K562 (cell line): ENCODE measurements around the gene RBL1. TPM values are rescaled to one million over a fixed set of nuclear protein-coding genes. Genes with fewer than 3 reads are reported as not detected.

Experiments used
- ASH1L ChIP-seq: fragments of 450-650 bp; IDR thresholded peaks from 2 replicates; pipeline ENCODE4 v1.6.1; 2018; ENCODE audit warnings: borderline replicate concordance, mild to moderate bottlenecking, low read depth; ENCODE audit not compliant: partially characterized antibody
- FOXJ2 ChIP-seq: fragments of 200-800 bp; sonication (Bioruptor generic); IDR thresholded peaks from 2 replicates; pipeline ENCODE4 v1.6.1; 2016; ENCODE audit warnings: missing genetic modification characterization, missing compliant biosample characterization
- HDGF ChIP-seq: fragments of 450-650 bp; IDR thresholded peaks from 2 replicates; pipeline ENCODE4 v1.6.1; 2016
- HINFP ChIP-seq: fragments of 450-650 bp; conservative IDR thresholded peaks from 2 replicates; pipeline ENCODE4 v1.6.1; 2016; ENCODE audit warnings: missing genetic modification characterization, low read depth, mild to moderate bottlenecking, control low read depth, missing compliant biosample characterization
- MCM7 ChIP-seq, 2 experiments: fragments of 450-650 bp; IDR thresholded peaks; 2 replicates each; pipeline ENCODE4 v1.6.1; 2016 to 2018
- MEIS2 ChIP-seq: fragments of 450-650 bp; IDR thresholded peaks from 2 replicates; pipeline ENCODE4 v1.6.1; 2014; ENCODE audit warnings: mild to moderate bottlenecking; ENCODE audit not compliant: partially characterized antibody
- REST ChIP-seq, 2 experiments: fragments of 450-650 bp; formaldehyde crosslinking in 1 of 2; IDR thresholded peaks; 2 replicates each; pipeline versions ENCODE4 v1.4.0 to v1.6.1; 2014 to 2020; ENCODE audit warnings: mild to moderate bottlenecking in 2 of 2, borderline replicate concordance in 1 of 2, low read depth in 1 of 2
- TARDBP ChIP-seq: fragments of 450-650 bp; IDR thresholded peaks from 2 replicates; pipeline ENCODE4 v1.6.1; 2016
- ZBTB7A ChIP-seq: IDR thresholded peaks from 2 replicates; pipeline ENCODE4 v1.6.1; 2011; ENCODE audit warnings: low read depth, mild to moderate bottlenecking, low read length, moderate library complexity, borderline replicate concordance; ENCODE audit not compliant: control insufficient read depth
- ZFP30 ChIP-seq: fragments of 250-450 bp; sonication (Bioruptor Pico); IDR thresholded peaks from 2 replicates; pipeline ENCODE4 v1.8.0; 2022; ENCODE audit warnings: moderate library complexity, mild to moderate bottlenecking, inconsistent platforms, borderline replicate concordance
- ZFP36 ChIP-seq: fragments of 150-350 bp; IDR thresholded peaks from 2 replicates; pipeline ENCODE4 v1.6.1; 2018; ENCODE audit warnings: low read length, low read depth; ENCODE audit not compliant: partially characterized antibody
- ZNF12 ChIP-seq: sonication (generic); formaldehyde crosslinking; IDR thresholded peaks from 2 replicates; pipeline ENCODE4 v1.4.0; 2020; ENCODE audit warnings: mild to moderate bottlenecking, missing genetic modification reagents
- ZNF175 ChIP-seq: fragments of 200-800 bp; sonication (Bioruptor generic); IDR thresholded peaks from 2 replicates; pipeline ENCODE4 v1.6.1; 2016; ENCODE audit warnings: low read depth, mild to moderate bottlenecking, missing genetic modification characterization, missing compliant biosample characterization
- ZNF57 ChIP-seq: fragments of 450-650 bp; formaldehyde crosslinking; IDR thresholded peaks from 2 replicates; pipeline ENCODE4 v1.4.0; 2020; ENCODE audit warnings: mild to moderate bottlenecking, moderate library complexity
- ZNF77 ChIP-seq: fragments of 250-450 bp; sonication (Bioruptor Pico); IDR thresholded peaks from 2 replicates; pipeline ENCODE4 v1.5.0; 2020
- ZNF79 ChIP-seq: fragments of 250-450 bp; sonication (Bioruptor Pico); IDR thresholded peaks from 2 replicates; pipeline ENCODE4 v1.4.0; 2020; ENCODE audit warnings: low read depth, mild to moderate bottlenecking, moderate library complexity
- polyA plus RNA-seq, 8 experiments: library from polyadenylated mRNA; depleted of rRNA in 4 of 8; stranded (reverse) in 5 of 8; unstranded in 3 of 8; fragments of >200 nt; fragmentation: Nextera tagmentation in 2 of 8; fragmentation: Illumina TruSeq in 1 of 8; extraction: Ambion mirVana in 2 of 8; extraction: Trizol in 1 of 8; gene quantifications; 2 replicates each; pipeline versions ENCODE4 v1.2.1 to v1.2.3, GENCODE V29; 2011 to 2014; ENCODE audit warnings: inconsistent platforms in 1 of 8, missing spikeins in 1 of 8
- total RNA-seq, 7 experiments: library from RNA; depleted of rRNA in 6 of 7; stranded (reverse); fragments of >200 nt in 6 of 7; fragmentation: Illumina TruSeq in 2 of 7; extraction: Trizol in 2 of 7; gene quantifications; 2 replicates each; pipeline versions ENCODE4 v1.2.1 to v1.2.3, GENCODE V29; 2011 to 2021; ENCODE audit warnings: low replicate concordance in 1 of 7

Gene RBL1
- total and polyA plus RNA-seq, 9 of the 15 experiments (the other 6 are each of a cell fraction or from before 2014, with no cell fraction given): 4.0 to 25.9 (median 15.6) TPM

GRCh38 chr20:37096415-37097041 is 731 bp upstream of the RBL1 start (continued):
- TF ChIP-seq HINFP (tag) (no peak), HDGF (peak; percentile 95), ZFP36 (no peak), REST (IDR thresholded peaks at IDR 0.05; ENCODE audit: borderline replicate concordance) (0 out of 2 replicates have a peak, but pooled peaks have one; percentile 7), REST (CRISPR knock-in tag; IDR thresholded peaks at IDR 0.05; ENCODE audit: low read depth) (no peak), ZNF79 (no peak), ASH1L (no peak), MCM7 (IDR thresholded peaks at IDR 0.05) (no peak), ZNF77 (no peak), TARDBP (no peak), MEIS2 (peak; percentile 2), ZNF12 (CRISPR knock-in tag) (no peak), ZFP30 (CRISPR knock-in tag) (no peak), ZNF175 (CRISPR knock-in tag) (peak; percentile 73; the same call in 1 of the 2 replicates), FOXJ2 (tag) (no peak), ZBTB7A (no peak), ZNF57 (CRISPR knock-in tag) (no peak)
